ENCODE results near the gene OR13C8.

The OR13C8 gene

GRCh38 chr9:104617418-104617817, 48.5 kb downstream of the OR13C8 start:
- no peak for DNase-seq

GRCh38 chr9:104618104-104618503, 49.1 kb downstream of the OR13C8 start, which contains the start of gene OR13C9:
TSS of gene OR13C9 (minus strand) at chr9:104618204. CDS start at chr9:104618204, 0 bp downstream.
- no peak for DNase-seq

Data from suppressor macrophage (primary cell).